GM21423 (cell line): Measurements from ENCODE around the gene C7orf57.

ENCODE experiments used
- ATAC-seq: cut with Tn5 transposase; IDR thresholded peaks from one replicate; pipeline ENCODE4 v1.9.1; 2021; ENCODE audit warnings: mild to moderate bottlenecking, moderate library complexity; ENCODE audit not compliant: unreplicated experiment

Gene C7orf57

GRCh38 chr7:48106906-48107659 is 71.7 kb downstream of the C7orf57 start:
- no peak for ATAC-seq

GRCh38 chr7:48107926-48108472 is 72.7 kb downstream of the C7orf57 start:
- no peak for ATAC-seq

GRCh38 chr7:48108959-48109847 is 73.9 kb downstream of the C7orf57 start:
- ATAC-seq, result no peak

GRCh38 chr7:48109848-48110663 is 74.7 kb downstream of the C7orf57 start:
- peak; percentile 89 for ATAC-seq

GRCh38 chr7:48110868-48111267 is 75.5 kb downstream of the C7orf57 start:
- no peak for ATAC-seq
